Activated CD4-positive, alpha-beta memory T cell treated with anti-CD3 and anti-CD28 coated beads for 36 hours (primary cell): ENCODE results near the gene SAMD14. TPM values are rescaled to one million over a fixed set of nuclear protein-coding genes. Genes with fewer than 3 reads are reported as not detected.

Source experiments
- CTCF ChIA-PET: fragments of 350-600 bp; sonication (Branson Sonifier 250); formaldehyde crosslinking; loops from one replicate; lab custom pipeline; 2021; ENCODE audit warnings: antibody characterized with exemption, inconsistent platforms; lab: Charles Lee
- POLR2A ChIA-PET: fragments of 350-600 bp; sonication (Branson Sonifier 250); formaldehyde crosslinking; loops from one replicate; lab custom pipeline; 2021; ENCODE audit warnings: antibody characterized with exemption; lab: Charles Lee
- DNase-seq: peaks from one replicate; pipeline ENCODE4 v3.0.0-alpha.2; 2020
- H3K27ac Mint-ChIP-seq: one replicate; pipeline ENCODE4 v1.8.0; 2021; ENCODE audit warnings: mixed read lengths
- H3K27me3 Mint-ChIP-seq: one replicate; pipeline ENCODE4 v1.8.0; 2021; ENCODE audit warnings: mixed read lengths
- H3K36me3 Mint-ChIP-seq: one replicate; pipeline ENCODE4 v1.8.0; 2021; ENCODE audit warnings: mixed read lengths
- H3K4me1 Mint-ChIP-seq: one replicate; pipeline ENCODE4 v1.8.0; 2021; ENCODE audit warnings: low read depth, mixed read lengths
- H3K4me3 Mint-ChIP-seq: one replicate; pipeline ENCODE4 v1.8.0; 2021; ENCODE audit warnings: mild to moderate bottlenecking, mixed read lengths
- H3K9me3 Mint-ChIP-seq: one replicate; pipeline ENCODE4 v1.8.0; 2021; ENCODE audit warnings: mixed read lengths
- intact Hi-C: fragments of 100-400 bp; cut with micrococcal nuclease; formaldehyde crosslinking; loops from one replicate; pipeline ENCODE4 v1.15.1; 2023
- total RNA-seq, 2 experiments: library from RNA; stranded (reverse); gene quantifications; one replicate each; pipeline ENCODE4 v1.2.3, GENCODE V29; 2021

The SAMD14 gene
- total RNA-seq, 2 experiments from 2014 or later = 3.4 to 3.7 TPM

DNA sequence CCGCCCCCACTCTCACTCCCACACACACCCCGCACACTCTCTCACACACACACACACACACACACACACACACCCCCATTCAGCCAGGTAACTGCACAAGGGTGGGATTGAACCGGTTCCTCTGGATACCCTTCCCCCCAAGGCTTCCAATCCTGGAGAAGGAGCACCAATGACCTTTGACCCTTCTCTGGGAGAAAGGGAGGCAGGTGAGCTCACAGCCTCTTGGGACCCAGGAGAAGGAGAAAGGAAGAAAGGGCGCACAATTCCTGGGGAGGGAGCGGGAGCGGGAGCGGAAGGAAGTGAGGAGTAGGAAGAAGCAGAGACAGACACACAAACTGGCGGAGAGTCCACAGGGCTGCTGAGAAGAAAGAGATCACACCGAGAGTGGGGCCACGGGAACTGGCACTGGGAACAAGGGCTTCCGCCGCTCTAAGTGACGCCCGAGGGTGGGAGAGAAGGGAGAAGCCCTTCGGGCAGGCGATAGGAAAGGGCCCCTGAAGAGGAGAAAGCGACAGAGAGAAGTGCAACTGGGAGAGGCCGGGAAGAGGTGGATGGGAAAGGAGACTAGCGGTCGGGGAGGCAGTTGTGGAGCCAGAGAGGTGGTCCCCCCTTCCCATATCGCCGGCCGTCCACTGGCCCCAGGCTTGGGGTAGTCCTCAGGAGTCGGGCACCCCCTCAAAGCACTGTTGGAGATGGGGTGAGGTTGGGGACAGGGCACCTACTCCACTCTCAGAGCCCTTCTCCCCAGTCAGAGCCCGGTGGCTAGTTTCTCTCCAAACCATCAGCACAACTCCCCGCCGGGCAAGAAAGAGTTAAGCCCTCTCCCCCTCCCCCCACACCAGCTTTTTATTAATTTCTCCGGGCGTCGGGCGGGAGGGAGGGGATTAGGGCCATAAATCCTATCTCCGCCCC, 1.3 kb downstream of the SAMD14 start:
- no peak for DNase-seq
- CTCF ChIA-PET = interaction anchor here (4.1 kb wide), 1 partner anchor 11 kb away, joined by 22 read pairs; no protein-coding TSS in a partner anchor
- Mint-ChIP-seq H3K4me3 (peak overlapping the region; percentile 35), H3K27ac (no peak overlapping the region), H3K4me1 (peaks cover 27% of the 10 kb centered on the region), H3K9me3 (no peaks in the 10 kb centered on the region), H3K36me3 (peaks cover 5% of the 10 kb centered on the region), H3K27me3 (peaks cover 10% of the 10 kb centered on the region)
- POLR2A ChIA-PET = no interaction called here
- intact Hi-C loops = no loop called here

DNA sequence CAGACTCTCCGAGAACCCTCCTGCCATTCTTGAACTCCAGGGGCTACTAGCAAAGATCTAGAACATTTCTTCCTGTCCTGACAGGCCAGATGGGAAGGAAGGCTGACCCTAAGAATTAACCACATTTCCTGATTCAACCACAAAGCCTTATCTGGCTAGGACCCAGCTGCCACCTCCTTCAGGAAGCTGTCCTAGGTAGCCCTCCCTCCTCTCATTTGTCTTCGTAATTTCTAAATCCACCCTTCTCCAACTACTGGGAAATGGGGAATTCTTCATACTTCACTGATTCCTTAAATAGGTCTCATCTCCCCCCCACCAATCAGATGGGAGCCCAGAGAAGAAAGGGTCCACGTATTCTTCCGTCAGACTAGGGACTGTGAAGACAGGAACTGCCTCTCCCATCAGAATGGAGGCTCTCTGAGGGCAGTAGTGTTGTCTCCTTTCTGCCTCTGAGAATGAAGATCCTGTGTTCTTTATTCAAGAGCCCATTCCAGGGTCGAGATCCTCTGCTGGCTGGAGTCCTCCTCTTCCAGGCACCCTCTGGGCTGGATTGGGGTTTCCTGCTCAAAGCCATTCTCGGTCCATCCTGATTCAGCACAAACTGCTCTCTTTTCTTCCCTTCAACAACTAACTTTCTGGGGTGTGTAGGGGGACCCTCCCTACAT, 2.1 kb downstream of the SAMD14 start:
- no peak overlapping the region for H3K27ac Mint-ChIP-seq
- no peak for DNase-seq

DNA sequence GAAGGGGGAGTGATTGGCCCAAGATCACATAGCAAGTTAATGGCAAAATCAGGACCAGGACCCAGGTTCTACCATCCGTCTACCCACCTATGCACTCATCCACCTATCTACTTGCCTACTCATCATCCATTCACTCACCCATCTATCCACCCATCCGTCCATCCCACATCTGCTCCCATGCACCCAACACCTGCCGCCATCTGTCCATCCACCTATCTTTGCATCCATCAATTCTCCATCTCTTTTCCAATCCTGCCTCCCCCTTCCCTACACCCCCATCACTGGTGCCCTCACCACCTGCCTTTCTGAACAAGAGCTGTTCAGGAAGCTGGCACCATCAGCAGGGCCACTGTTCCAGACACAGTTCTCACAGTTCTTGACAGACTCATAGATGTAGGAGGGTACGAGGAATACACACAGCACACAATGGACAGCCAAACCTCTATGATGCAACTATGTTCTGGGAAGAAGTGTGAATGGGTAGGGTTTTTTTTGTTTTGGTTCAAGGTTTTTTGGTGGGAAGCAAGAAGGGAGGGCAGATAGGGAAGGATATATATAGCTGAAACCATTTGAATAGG, 4.5 kb downstream of the SAMD14 start:
- peaks cover 10% of the 10 kb centered on the region for H3K4me1 Mint-ChIP-seq
- no peaks in the 10 kb centered on the region for H3K36me3 Mint-ChIP-seq
- H3K4me3 Mint-ChIP-seq = no peak overlapping the region
- CTCF ChIA-PET = interaction anchor here (0.7 to 1.7 kb wide), 4 partner anchors 11 to 44 kb away, joined by 3 to 6 read pairs (median 4); no protein-coding TSS in a partner anchor
- H3K27me3 Mint-ChIP-seq = peaks cover 6% of the 10 kb centered on the region
- no peak overlapping the region for H3K27ac Mint-ChIP-seq
- H3K9me3 Mint-ChIP-seq = no peaks in the 10 kb centered on the region
- DNase-seq = no peak
- intact Hi-C loops = no loop called here
- POLR2A ChIA-PET = no interaction called here

More for the DNA sequence above, 2.1 kb downstream of the SAMD14 start:
- ChIA-PET CTCF (no interaction called here), POLR2A (no interaction called here)
- Mint-ChIP-seq H3K36me3 (peaks cover 2% of the 10 kb centered on the region), H3K4me1 (peaks cover 27% of the 10 kb centered on the region), H3K27me3 (peaks cover 10% of the 10 kb centered on the region), H3K9me3 (no peaks in the 10 kb centered on the region), H3K4me3 (no peak overlapping the region)
- intact Hi-C loops = no loop called here

DNA sequence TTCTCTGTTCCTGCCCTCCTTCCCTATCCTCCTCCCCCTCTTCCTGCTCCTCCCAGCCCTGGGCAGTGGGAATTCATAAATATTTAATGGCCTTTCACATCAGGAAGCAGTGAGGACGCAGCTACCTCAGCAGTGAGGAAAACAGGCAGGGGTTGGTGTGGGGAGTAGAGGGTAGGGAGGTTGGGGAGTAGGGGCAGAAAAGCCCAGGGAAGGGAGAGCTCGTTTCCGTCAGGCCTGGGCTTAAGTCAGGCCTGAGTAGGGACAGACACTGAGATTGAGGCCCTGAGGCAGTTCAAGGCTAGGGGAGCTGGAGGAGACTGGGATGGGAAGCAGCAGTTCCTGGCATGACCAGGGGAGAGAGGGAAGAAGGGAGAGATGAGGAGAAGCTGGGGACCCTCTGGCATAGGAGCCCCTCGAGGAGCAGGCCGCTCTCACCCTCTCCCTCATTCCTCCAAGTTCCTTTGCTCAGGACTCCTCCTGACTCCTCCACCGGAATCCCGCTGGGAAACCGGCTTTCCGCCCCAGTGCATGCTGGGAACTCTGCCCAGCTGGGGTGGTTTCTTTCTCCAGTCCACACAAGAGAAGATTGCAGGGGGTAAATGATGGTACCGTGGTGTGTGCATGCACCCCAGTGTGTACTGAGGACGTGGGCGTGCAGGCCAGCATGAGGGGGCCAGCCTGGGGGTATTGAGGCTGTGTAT, 6.2 kb downstream of the SAMD14 start:
- CTCF ChIA-PET = interaction anchor here (1.0 to 2.6 kb wide), 5 partner anchors 9 to 174 kb away, joined by 3 to 14 read pairs (median 5); no protein-coding TSS in a partner anchor
- DNase-seq = no peak
- H3K9me3 Mint-ChIP-seq = no peaks in the 10 kb centered on the region
- peaks cover 4% of the 10 kb centered on the region for H3K4me1 Mint-ChIP-seq
- H3K27me3 Mint-ChIP-seq = peaks cover 10% of the 10 kb centered on the region
- H3K36me3 Mint-ChIP-seq = no peaks in the 10 kb centered on the region
- intact Hi-C loops = no loop called here
- POLR2A ChIA-PET = interaction anchor here (0.5 to 0.9 kb wide), 2 partner anchors 8 to 911 kb away, joined by 3 to 4 read pairs; no protein-coding TSS in a partner anchor
- no peak overlapping the region for H3K27ac Mint-ChIP-seq
- no peak overlapping the region for H3K4me3 Mint-ChIP-seq

DNA sequence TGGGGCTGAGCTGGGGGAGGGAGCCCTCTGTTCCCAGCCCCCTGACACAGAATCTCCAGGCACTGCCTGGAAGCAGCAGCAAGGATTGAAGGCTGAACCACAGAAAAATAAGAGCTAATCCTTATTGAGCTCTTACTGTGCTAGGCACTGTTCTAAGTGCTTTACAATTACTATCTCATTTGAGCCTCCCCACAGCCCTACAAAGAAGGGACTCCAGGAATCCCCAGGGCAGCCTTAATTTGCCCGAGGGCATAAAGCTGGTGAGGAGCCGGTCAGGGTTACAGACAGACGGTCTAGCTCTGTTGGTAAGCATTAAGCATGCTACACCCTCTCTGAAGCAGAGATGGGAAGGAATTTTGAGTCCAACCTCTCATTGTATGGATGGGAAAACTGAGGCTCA, 7.0 kb downstream of the SAMD14 start:
- POLR2A ChIA-PET = interaction anchor here (0.5 to 0.9 kb wide), 2 partner anchors 9 to 619 kb away, joined by 3 to 4 read pairs; no protein-coding TSS in a partner anchor
- H3K9me3 Mint-ChIP-seq = no peaks in the 10 kb centered on the region

DNA sequence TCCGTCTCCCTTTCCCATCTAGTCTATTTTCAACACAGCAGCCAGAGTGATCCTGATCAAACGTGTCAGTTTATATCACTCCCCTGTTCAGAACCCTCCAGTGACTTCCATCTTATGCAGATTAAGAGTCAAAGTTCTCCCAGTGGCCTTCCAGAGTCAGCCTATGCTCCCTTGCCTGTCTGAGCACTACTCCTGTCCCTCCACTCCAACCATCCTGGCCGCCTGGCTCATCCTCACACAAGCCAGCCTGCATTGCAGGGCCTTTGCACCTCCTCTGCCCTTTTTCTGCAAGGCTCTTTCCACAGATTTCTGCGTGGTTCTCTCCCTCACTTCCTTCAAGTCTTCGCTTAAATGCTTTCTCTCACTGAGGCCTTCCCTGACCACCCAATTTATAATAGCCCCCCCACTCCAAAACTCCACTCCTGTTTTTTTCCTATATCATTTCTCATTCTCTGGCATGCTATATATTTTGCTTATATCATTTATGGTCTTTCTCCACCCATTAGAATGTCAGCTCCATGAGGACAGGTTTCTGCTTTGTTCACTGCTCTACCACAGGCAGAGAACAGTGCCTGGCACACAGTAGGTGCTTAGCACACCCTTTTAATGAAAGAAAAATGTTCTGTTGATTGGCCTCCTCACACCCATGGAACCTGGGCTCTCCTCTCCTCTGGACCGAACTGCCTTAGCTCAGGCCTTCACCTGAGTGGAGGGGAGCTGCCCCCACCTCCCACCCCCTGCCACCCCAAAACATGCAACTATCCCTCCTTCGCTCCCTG, 9.3 kb downstream of the SAMD14 start:
- intact Hi-C loops = no loop called here
- Mint-ChIP-seq H3K27ac (no peak overlapping the region), H3K4me1 (peaks cover 7% of the 10 kb centered on the region), H3K4me3 (no peak overlapping the region), H3K9me3 (no peaks in the 10 kb centered on the region), H3K27me3 (peaks cover 17% of the 10 kb centered on the region), H3K36me3 (no peaks in the 10 kb centered on the region)
- POLR2A ChIA-PET = no interaction called here
- DNase-seq = no peak
- CTCF ChIA-PET = interaction anchor here (0.9 to 1.4 kb wide), 3 partner anchors 10 to 40 kb away, joined by 3 to 5 read pairs (median 4); no protein-coding TSS in a partner anchor

More for the DNA sequence above, 7.0 kb downstream of the SAMD14 start:
- CTCF ChIA-PET = interaction anchor here (1.0 to 2.6 kb wide), 6 partner anchors 8 to 175 kb away, joined by 3 to 14 read pairs (median 4); no protein-coding TSS in a partner anchor
- Mint-ChIP-seq H3K4me1 (no peaks in the 10 kb centered on the region), H3K27me3 (peaks cover 9% of the 10 kb centered on the region), H3K27ac (no peak overlapping the region), H3K36me3 (no peaks in the 10 kb centered on the region), H3K4me3 (no peak overlapping the region)
- no peak for DNase-seq
- intact Hi-C loops = no loop called here

DNA sequence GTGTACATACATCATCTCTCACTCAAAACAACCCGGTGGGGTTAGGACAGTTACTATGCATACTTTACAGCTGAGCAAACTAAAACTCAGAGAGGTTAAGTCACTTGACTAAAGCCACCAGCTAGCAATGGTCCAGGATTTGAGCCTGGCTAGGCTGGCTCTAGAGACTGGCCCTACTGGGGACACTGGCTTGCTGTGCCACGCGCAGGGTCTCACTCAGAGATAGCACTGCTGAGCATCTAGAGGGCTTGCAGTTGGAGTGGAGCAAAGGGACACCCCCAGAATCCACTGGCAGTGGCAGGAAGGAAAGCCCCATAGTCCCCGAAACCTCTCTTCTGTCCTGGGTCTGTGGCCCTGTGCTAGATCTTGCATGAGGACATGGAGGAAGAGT, 11.1 kb downstream of the SAMD14 start:
- H3K4me1 Mint-ChIP-seq = peaks cover 10% of the 10 kb centered on the region
- POLR2A ChIA-PET = no interaction called here
- no peak overlapping the region for H3K4me3 Mint-ChIP-seq
- H3K9me3 Mint-ChIP-seq = no peaks in the 10 kb centered on the region
- CTCF ChIA-PET = interaction anchor here (1.3 to 4.1 kb wide), 7 partner anchors 8 to 82 kb away, joined by 3 to 31 read pairs (median 9); partner anchors contain the start of genes COL1A1, PDK2 and SAMD14
- intact Hi-C loops = no loop called here
- no peak for DNase-seq
- H3K27me3 Mint-ChIP-seq = peaks cover 24% of the 10 kb centered on the region
- H3K36me3 Mint-ChIP-seq = no peaks in the 10 kb centered on the region
- H3K27ac Mint-ChIP-seq = no peak overlapping the region

DNA sequence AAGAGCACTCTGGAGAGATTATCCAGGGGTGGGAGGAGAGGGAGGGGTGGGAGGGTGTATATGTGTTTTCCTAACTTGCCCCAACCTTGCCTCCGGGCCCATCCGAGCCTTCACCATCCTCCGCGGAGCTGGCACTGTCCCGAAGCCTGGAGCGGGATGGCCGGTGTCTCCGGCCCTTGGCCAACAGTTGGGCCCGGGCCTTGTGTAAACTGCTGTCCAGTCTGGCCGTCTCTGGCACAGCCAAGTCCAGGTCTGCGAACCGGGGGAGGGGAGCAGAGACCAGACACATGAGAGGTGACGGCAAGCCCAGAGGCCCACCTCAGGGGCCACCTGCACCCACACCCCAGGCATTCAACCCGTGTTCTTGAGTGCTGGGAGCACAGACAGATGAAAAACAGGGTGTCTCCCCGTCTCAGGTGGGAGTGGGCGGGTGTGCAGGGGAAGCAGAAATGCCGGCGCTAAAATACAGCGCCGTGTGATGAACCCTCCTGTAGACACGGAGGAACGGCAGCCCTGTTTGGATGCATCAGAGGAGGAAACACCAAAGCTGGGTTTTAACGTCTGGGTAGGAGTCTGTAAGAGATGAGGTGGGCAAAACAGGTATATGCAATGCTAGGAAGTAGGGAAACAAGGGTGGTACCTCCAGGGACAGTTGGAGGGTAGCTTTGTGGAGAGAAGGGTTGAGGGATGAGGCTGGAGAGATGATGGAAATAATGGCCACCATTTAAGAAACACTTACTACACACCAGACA, 11.7 kb downstream of the SAMD14 start:
- ChIA-PET CTCF (interaction anchor here (0.9 to 4.1 kb wide), 12 partner anchors 13 to 121 kb away, joined by 3 to 31 read pairs (median 8); partner anchors contain the start of genes COL1A1, PDK2 and SAMD14), POLR2A (interaction anchor here (1.2 kb wide), 1 partner anchor 13 kb away, joined by 3 read pairs; no protein-coding TSS in a partner anchor)
- intact Hi-C loops = no loop called here
- no peak for DNase-seq
- Mint-ChIP-seq H3K4me3 (no peak overlapping the region), H3K27ac (no peak overlapping the region), H3K27me3 (peaks cover 24% of the 10 kb centered on the region), H3K36me3 (no peaks in the 10 kb centered on the region), H3K4me1 (peaks cover 10% of the 10 kb centered on the region), H3K9me3 (no peaks in the 10 kb centered on the region)

DNA sequence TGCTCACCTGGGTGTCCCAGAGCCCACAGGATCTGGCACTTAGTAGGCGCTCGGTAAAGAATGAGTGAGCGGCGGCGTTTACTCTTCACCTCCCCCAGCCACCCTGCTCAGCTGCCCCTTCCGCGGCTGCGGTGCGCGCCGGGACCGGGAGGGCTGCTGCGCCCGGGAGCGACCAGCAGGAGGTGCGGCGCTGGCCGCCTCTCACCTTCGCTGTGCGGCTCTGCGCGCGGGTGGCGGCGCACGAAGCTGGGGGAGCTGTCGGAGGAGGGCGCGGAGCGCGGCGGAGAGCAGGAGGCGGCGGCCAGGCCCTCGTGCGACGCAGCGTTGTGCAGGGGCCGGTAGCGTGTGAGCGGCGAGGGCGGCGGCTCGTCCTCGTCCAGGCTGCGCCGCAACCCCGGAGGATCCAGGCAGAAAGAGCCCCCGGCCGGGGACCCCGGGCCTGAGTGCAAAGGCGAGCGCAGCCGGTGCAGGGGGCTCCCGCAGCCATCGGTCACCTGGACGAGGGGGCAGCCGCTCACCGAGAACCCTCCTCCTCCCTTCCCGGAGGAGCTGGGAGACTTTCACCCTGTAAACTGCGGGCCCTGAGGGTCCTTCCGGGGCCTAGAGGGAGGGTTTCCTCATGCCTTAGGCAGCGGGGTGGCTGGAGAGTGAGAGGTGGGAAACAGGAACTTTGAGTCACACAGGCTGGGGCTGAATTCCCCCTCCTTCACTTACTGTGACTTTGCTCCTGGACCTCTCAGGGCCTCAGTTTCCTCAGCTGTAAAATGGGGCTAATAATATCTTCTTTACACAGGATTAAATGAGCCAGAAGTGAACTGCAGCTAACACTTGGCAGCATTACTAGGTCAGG, 12.5 kb downstream of the SAMD14 start:
- Mint-ChIP-seq H3K4me3 (peak overlapping the region; percentile 21), H3K4me1 (peaks cover 10% of the 10 kb centered on the region), H3K27me3 (peaks cover 24% of the 10 kb centered on the region), H3K36me3 (no peaks in the 10 kb centered on the region), H3K27ac (no peak overlapping the region), H3K9me3 (no peaks in the 10 kb centered on the region)
- peak; percentile 76 for DNase-seq
- ChIA-PET POLR2A (interaction anchor here (1.1 to 1.2 kb wide), 2 partner anchors 13 to 179 kb away, joined by 3 to 5 read pairs; no protein-coding TSS in a partner anchor), CTCF (interaction anchor here (0.6 to 4.1 kb wide), 25 partner anchors 9 to 180 kb away, joined by 3 to 31 read pairs (median 4); partner anchors contain the start of genes PDK2 and SAMD14)
- intact Hi-C loops = no loop called here
